ENCODE results near the gene PPP2R5C. TPM values are rescaled to one million over a fixed set of nuclear protein-coding genes. Genes with fewer than 3 reads are reported as not detected.

The PPP2R5C gene
- total and polyA plus RNA-seq, 2 of the 8 experiments (the other 6 are each of a cell fraction or from before 2014, with no cell fraction given) = 49.6 to 95.9 TPM

DNA sequence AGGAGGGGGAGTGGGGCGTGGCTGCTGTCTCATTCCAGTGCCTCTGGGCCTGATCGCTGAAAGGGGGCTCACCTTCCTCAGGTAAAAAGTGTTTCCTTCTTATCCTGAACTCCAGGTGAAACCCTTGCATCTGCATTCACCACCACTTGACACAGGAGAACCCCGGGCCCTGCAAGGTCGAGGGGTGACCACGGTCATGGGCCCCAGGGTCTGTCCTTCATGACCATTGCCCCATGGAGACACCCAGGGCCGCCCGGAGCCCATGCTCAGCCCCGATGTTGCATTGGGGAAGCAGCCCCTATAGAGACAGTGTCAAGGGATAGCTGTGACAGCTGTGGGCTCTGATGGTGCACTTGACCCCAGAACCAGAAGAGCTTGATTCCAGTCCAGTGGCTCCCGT, 168.4 kb downstream of the PPP2R5C start:
- Histone ChIP-seq H2BK5ac (ENCODE audit: low read depth, low read length) (no peak overlapping the region), H4K5ac (ENCODE audit: insufficient read length, low read depth, low read length) (no peak overlapping the region), H3K79me2 (ENCODE audit: control insufficient read depth in 1 of 2, insufficient read depth in 2 of 2, low read length in 2 of 2) (no peaks in the 10 kb centered on the region), H3K4me3 (ENCODE audit: extremely low read depth in 1 of 4, insufficient read depth in 2 of 4, low read depth in 3 of 4, low read length in 4 of 4) (no peak overlapping the region), H2BK20ac (ENCODE audit: low read length) (no peak overlapping the region), H3K14ac (ENCODE audit: insufficient read length) (no peak overlapping the region), H3K4ac (replicated peaks; ENCODE audit: insufficient read length, low read depth, low read length) (no peak overlapping the region), H4K20me1 (replicated peaks in 1 of 2; ENCODE audit: control insufficient read depth in 1 of 2, insufficient read depth in 2 of 2, low read length in 2 of 2) (peaks cover 0 to 2% of the 10 kb centered on the region in 2 experiments), H3K56ac (replicated peaks; ENCODE audit: insufficient read length, low read depth, low read length) (no peak overlapping the region), H4K91ac (replicated peaks; ENCODE audit: insufficient read length, low read length) (no peak overlapping the region), H3K9me3 (ENCODE audit: insufficient read depth in 2 of 2, low read depth in 1 of 2, low read length in 1 of 2) (no peaks in the 10 kb centered on the region), H3K23me2 (ENCODE audit: low read depth, low read length) (no peaks in the 10 kb centered on the region), H2AFZ (ENCODE audit: low read length) (no peak overlapping the region), H2AK5ac (ENCODE audit: low read depth, low read length) (no peak overlapping the region), H2BK12ac (ENCODE audit: low read depth, low read length) (no peak overlapping the region), H3K36me3 (ENCODE audit: control insufficient read depth in 2 of 4, insufficient read depth in 4 of 4, low read length in 3 of 4) (peaks cover 0 to 2% (median 0%) of the 10 kb centered on the region in 4 experiments; a peak in 2 of 8 replicates), H3K23ac (ENCODE audit: insufficient read length) (no peak overlapping the region), H4K8ac (ENCODE audit: extremely low read depth, insufficient read depth, low read length) (no peak overlapping the region), H3K9ac (replicated peaks in 1 of 4; ENCODE audit: extremely low read depth in 1 of 4, low read depth in 3 of 4, low read length in 3 of 4) (no peak overlapping the region), H3K27me3 (replicated peaks in 1 of 4; ENCODE audit: control insufficient read depth in 3 of 4, extremely low read depth in 1 of 4, insufficient read depth in 3 of 4, low read length in 3 of 4) (peaks cover 0 to 5% (median 0%) of the 10 kb centered on the region in 4 experiments; a peak in 3 of 7 replicates), H3K27ac (ENCODE audit: low read depth, low read length) (no peak overlapping the region), H3K4me2 (ENCODE audit: insufficient read depth in 1 of 2, low read depth in 2 of 2, low read length in 2 of 2) (no peak overlapping the region), H2BK15ac (ENCODE audit: low read length) (no peak overlapping the region), H2BK120ac (replicated peaks; ENCODE audit: low read depth, low read length) (no peak overlapping the region), H3K18ac (ENCODE audit: extremely low read depth, low read length) (no peak overlapping the region), H3K79me1 (ENCODE audit: low read depth, low read length) (no peaks in the 10 kb centered on the region), H3K4me1 (replicated peaks in 1 of 4; ENCODE audit: control insufficient read depth in 3 of 4, insufficient read depth in 4 of 4, low read length in 3 of 4) (no peaks in the 10 kb centered on the region)
- ChIA-PET POLR2A (ENCODE audit: partially characterized antibody) (interaction anchor here (1.0 to 1.5 kb wide), 2 partner anchors 15 to 122 kb away, joined by 3 to 5 read pairs; no protein-coding TSS in a partner anchor), CTCF (ENCODE audit: partially characterized antibody) (interaction anchor here (0.9 to 1.9 kb wide), 4 partner anchors 14 to 159 kb away, joined by 3 to 10 read pairs (median 3); no protein-coding TSS in a partner anchor)
- DNase-seq (ENCODE audit: low read depth in 1 of 2, low spot score in 2 of 2) (no peak), FAIRE-seq (no peak)
- 84% methylated on average over 7 of the region's 9 CpGs; no CpG with 5 or more reads in 1 of the 2 experiments for WGBS, 2 experiments (ENCODE audit: extremely low coverage in 1 of 2, insufficient coverage in 1 of 2, insufficient read length in 1 of 2, insufficient replicate concordance in 2 of 2, low coverage in 1 of 2, low lambda C conversion rate in 2 of 2, missing lambda C conversion rate in 1 of 2)
- no peak for TF ChIP-seq RFX5 (IDR thresholded peaks at IDR 0.05; ENCODE audit: borderline replicate concordance, low read depth, low read length)
